HAP-1 (cell line): Measurements from ENCODE around the gene GALNT9.

Experiments
- DNase-seq, 2 experiments: peaks; one replicate each; pipeline ENCODE4 v3.0.0-alpha.2; 2016 to 2020; ENCODE audit warnings: low spot score in 2 of 2
- H3K27me3 ChIP-seq: fragments of 250-450 bp; sonication (Bioruptor Pico); 2 replicates; pipeline ENCODE4 v1.5.1; 2020; ENCODE audit warnings: low read depth, mild to moderate bottlenecking, moderate library complexity
- H3K36me3 ChIP-seq: fragments of 250-450 bp; sonication (Bioruptor Pico); replicated peaks from 2 replicates; pipeline ENCODE4 v1.5.1; 2020; ENCODE audit warnings: mild to moderate bottlenecking
- H3K4me1 ChIP-seq: fragments of 250-450 bp; sonication (Bioruptor Pico); 2 replicates; pipeline ENCODE4 v1.5.1; 2020; ENCODE audit warnings: mild to moderate bottlenecking
- H3K4me3 ChIP-seq: fragments of 250-450 bp; sonication (Bioruptor Pico); 2 replicates; pipeline ENCODE4 v1.5.1; 2020; ENCODE audit warnings: mild to moderate bottlenecking, moderate library complexity
- H3K9me3 ChIP-seq: fragments of 250-450 bp; sonication (Bioruptor Pico); 2 replicates; pipeline ENCODE4 v1.5.1; 2020; ENCODE audit warnings: mild to moderate bottlenecking, moderate library complexity
- in situ Hi-C: fragments of 300-500 bp; cut with MboI; formaldehyde crosslinking; loops from 3 replicates; pipeline ENCODE4 v1.14.3; 2020; ENCODE audit warnings: low sequenced_read_pairs, inconsistent platforms, mixed read lengths

The GALNT9 gene

GRCh38 chr12:132343294-132344004 lies 14.1 kb upstream of the GALNT9 start:
- peaks cover 25% of the 10 kb centered on the region for H3K27me3 ChIP-seq
- no peaks in the 10 kb centered on the region for H3K36me3 ChIP-seq
- no peaks in the 10 kb centered on the region for H3K4me1 ChIP-seq
- no peak for DNase-seq
- in situ Hi-C loops = no loop called here
- H3K4me3 ChIP-seq = no peak overlapping the region
- no peaks in the 10 kb centered on the region for H3K9me3 ChIP-seq

- H3K4me3 ChIP-seq = no peak overlapping the region
- peak in 1 of 2 experiments; percentile 23 for DNase-seq
Observed at GRCh38 chr12:132342251-132343227, 13.2 kb upstream of the GALNT9 start.

DNA sequence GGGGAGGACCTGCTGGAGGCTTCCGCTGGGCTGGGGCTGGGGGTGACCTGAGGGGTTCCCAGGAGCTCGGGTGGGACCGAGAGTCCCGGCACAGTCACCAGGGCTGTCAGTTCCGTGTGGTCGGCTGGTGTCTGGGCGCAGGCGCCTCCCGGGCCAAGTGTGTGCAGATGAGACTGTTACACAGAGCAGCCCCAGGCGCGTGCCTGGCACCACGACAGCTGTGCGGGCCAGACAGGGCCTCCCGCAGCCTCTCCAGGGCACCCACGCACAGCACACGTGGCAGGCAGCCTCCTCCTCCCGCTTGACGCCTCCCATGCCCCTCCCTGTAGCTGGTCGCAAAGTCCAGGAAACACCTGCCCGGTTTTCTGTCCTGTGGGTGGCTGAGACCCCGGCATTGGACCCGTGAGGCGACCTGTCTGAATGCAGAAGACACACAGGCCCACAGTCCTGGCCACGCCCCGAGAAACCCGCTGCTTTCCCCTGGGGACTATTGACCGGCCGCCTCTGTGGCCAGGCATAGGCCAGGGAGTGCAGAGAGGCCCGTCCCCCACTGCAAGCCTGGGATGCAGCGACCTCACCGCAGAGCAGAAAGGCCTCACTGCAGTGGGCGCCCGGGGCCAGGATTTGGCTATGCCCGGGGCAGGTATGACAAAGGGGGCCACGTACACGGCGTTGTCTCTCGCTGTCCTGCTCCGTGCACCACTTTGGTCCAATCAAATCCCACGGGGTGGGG lies 12.1 kb upstream of the GALNT9 start:
- no peak for DNase-seq
- H3K4me1 ChIP-seq = no peaks in the 10 kb centered on the region
- in situ Hi-C loops = no loop called here
- H3K27me3 ChIP-seq = peaks cover 17% of the 10 kb centered on the region
- H3K9me3 ChIP-seq = no peaks in the 10 kb centered on the region
- H3K36me3 ChIP-seq = no peaks in the 10 kb centered on the region
- no peak overlapping the region for H3K4me3 ChIP-seq

More at GRCh38 chr12:132342251-132343227, 13.2 kb upstream of the GALNT9 start:
- Histone ChIP-seq H3K4me1 (no peaks in the 10 kb centered on the region), H3K9me3 (no peaks in the 10 kb centered on the region), H3K36me3 (no peaks in the 10 kb centered on the region), H3K27me3 (peaks cover 21% of the 10 kb centered on the region)
- in situ Hi-C loops = no loop called here

- no peak for DNase-seq
- H3K4me3 ChIP-seq = no peak overlapping the region
- H3K4me1 ChIP-seq = no peaks in the 10 kb centered on the region
- no peaks in the 10 kb centered on the region for H3K36me3 ChIP-seq
- in situ Hi-C loops = no loop called here
- H3K9me3 ChIP-seq = no peaks in the 10 kb centered on the region
- peaks cover 13% of the 10 kb centered on the region; the same call in 1 of the 2 replicates for H3K27me3 ChIP-seq
Observed at GRCh38 chr12:132340266-132341035, 11.1 kb upstream of the GALNT9 start.

- Histone ChIP-seq H3K4me1 (no peaks in the 10 kb centered on the region), H3K9me3 (no peaks in the 10 kb centered on the region), H3K27me3 (peaks cover 13% of the 10 kb centered on the region; the same call in 1 of the 2 replicates), H3K36me3 (no peaks in the 10 kb centered on the region), H3K4me3 (no peak overlapping the region)
- no peak for DNase-seq
- in situ Hi-C loops = no loop called here
Observed at GRCh38 chr12:132339856-132340255, 10.5 kb upstream of the GALNT9 start.

- Histone ChIP-seq H3K9me3 (no peaks in the 10 kb centered on the region), H3K27me3 (peaks cover 7% of the 10 kb centered on the region; the same call in 1 of the 2 replicates), H3K4me1 (no peaks in the 10 kb centered on the region), H3K4me3 (no peak overlapping the region), H3K36me3 (no peaks in the 10 kb centered on the region)
- DNase-seq = no peak
- in situ Hi-C loops = no loop called here
Observed at GRCh38 chr12:132338781-132339180, 9.4 kb upstream of the GALNT9 start.

DNA sequence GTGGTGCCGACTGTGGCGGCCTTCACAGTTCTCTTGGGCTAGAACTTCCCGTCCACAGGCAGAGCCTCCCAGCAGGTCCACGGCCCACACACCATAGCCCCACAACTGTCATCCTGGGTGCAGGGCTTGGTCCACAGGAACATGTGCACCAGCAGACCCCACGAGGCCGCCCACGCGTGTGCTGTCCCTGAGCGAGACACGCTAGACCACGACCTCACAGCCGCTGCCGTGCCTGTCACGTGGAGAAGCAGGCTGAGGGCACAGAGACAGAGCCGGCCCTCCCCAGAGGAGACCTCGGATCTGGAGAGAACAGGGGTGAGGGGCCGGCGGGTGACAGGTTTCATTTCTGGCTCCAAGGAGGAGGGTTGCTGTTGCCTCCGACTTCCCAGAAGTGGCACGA lies 8.9 kb upstream of the GALNT9 start:
- no peaks in the 10 kb centered on the region for H3K9me3 ChIP-seq
- H3K36me3 ChIP-seq = no peaks in the 10 kb centered on the region
- DNase-seq = no peak
- no peak overlapping the region for H3K4me3 ChIP-seq
- no peaks in the 10 kb centered on the region for H3K4me1 ChIP-seq
- in situ Hi-C loops = no loop called here
- H3K27me3 ChIP-seq = peaks cover 4% of the 10 kb centered on the region; the same call in 1 of the 2 replicates

DNA sequence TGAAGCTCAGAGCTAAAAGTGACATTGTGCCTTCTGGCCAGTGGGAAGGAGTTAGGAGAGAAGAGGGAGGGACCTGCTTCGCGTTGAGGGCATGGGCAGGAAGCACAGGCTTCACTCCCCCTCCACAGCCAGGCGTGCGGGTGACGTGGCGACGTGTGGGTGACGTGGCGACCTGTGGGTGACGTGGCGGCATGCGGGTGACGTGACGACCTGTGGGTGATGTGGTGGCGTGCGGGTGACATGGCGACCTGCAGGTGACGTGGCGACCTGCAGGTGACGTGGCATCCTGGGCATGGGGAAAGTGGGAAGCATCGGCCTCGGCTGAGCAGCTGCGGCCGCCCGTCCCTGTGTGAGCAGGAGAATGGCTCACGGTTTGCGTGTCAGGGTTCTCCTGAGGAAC lies 8.2 kb upstream of the GALNT9 start:
- H3K27me3 ChIP-seq = peaks cover 4% of the 10 kb centered on the region; the same call in 1 of the 2 replicates

GRCh38 chr12:132336451-132337413 lies 7.3 kb upstream of the GALNT9 start:
- no peak for DNase-seq
- no peaks in the 10 kb centered on the region for H3K9me3 ChIP-seq
- peaks cover 4% of the 10 kb centered on the region; the same call in 1 of the 2 replicates for H3K27me3 ChIP-seq
- in situ Hi-C loops = no loop called here
- no peaks in the 10 kb centered on the region for H3K36me3 ChIP-seq
- H3K4me3 ChIP-seq = no peak overlapping the region
- H3K4me1 ChIP-seq = no peaks in the 10 kb centered on the region

More for the DNA sequence above, 8.2 kb upstream of the GALNT9 start:
- DNase-seq = no peak
- in situ Hi-C loops = no loop called here
- Histone ChIP-seq H3K4me1 (no peaks in the 10 kb centered on the region), H3K4me3 (no peak overlapping the region), H3K36me3 (no peaks in the 10 kb centered on the region), H3K9me3 (no peaks in the 10 kb centered on the region)

DNA sequence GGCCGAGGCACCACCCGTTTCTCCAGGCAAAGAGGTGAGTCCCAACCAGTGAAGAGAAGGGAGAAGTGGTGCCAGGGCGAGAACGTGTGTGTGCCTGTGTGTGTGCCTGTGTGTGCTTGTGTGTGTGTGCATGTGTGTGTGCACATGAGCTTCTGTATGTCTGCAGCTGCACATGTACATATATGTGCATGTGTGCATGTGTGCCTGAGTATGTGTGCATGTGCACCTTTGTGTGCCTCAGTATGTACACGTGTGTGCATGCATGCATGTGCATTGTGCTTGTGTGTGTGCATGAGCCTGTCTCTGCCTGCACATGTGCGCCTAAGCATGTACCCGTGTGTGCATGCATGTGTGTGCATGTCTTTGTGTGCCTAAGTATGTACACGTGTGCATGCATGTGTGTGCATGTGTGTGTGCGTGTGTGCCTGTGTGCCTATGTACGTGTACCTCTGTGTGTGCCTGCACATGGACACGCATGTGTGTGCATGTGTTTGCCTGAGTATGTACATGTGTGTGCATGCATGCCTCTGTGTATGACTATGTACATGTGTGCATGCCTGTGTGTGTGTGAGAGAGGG lies 5.9 kb upstream of the GALNT9 start:
- DNase-seq = no peak
- Histone ChIP-seq H3K4me1 (no peaks in the 10 kb centered on the region), H3K36me3 (no peaks in the 10 kb centered on the region), H3K9me3 (no peaks in the 10 kb centered on the region), H3K4me3 (no peak overlapping the region), H3K27me3 (peaks cover 11% of the 10 kb centered on the region)
- in situ Hi-C loops = no loop called here

GRCh38 chr12:132333766-132334165 lies 4.4 kb upstream of the GALNT9 start:
- in situ Hi-C loops = no loop called here
- no peak overlapping the region for H3K4me3 ChIP-seq
- H3K9me3 ChIP-seq = no peaks in the 10 kb centered on the region
- no peak for DNase-seq
- no peaks in the 10 kb centered on the region for H3K4me1 ChIP-seq
- H3K36me3 ChIP-seq = no peaks in the 10 kb centered on the region
- H3K27me3 ChIP-seq = peaks cover 13% of the 10 kb centered on the region

DNA sequence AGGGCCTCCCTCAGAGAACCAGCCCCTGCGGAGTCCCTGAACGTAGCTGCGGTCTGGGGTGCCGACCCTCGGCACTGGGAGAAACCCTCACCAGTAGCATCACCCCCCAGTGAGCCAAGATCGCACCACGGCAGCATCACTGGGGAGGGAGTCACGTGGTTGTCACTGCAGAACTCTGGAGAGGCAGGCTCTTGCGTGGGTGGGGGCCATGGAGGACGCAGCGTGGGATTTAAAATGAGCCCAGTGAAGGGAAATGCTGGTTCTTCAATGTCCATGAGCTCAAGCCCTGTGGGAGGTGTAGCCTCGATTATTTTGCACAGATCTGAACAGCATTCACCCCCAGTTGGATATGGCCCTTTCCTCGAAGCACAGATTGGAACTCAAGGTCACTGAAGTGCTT lies 3.9 kb upstream of the GALNT9 start:
- Histone ChIP-seq H3K4me1 (no peaks in the 10 kb centered on the region), H3K9me3 (no peaks in the 10 kb centered on the region), H3K4me3 (no peak overlapping the region), H3K36me3 (no peaks in the 10 kb centered on the region), H3K27me3 (peaks cover 18% of the 10 kb centered on the region)
- no peak for DNase-seq
- in situ Hi-C loops = no loop called here
